GM12872 (cell line): ENCODE data around the gene OR2T12.

Experiments used
- TF ChIP-seq, protein P1 (sequence below): IDR thresholded peaks from 3 replicates; pipeline ENCODE4 v1.5.1; 2011; ENCODE audit warnings: low read depth, mild to moderate bottlenecking, low read length, moderate library complexity; ENCODE audit not compliant: insufficient read depth

Gene OR2T12

DNA sequence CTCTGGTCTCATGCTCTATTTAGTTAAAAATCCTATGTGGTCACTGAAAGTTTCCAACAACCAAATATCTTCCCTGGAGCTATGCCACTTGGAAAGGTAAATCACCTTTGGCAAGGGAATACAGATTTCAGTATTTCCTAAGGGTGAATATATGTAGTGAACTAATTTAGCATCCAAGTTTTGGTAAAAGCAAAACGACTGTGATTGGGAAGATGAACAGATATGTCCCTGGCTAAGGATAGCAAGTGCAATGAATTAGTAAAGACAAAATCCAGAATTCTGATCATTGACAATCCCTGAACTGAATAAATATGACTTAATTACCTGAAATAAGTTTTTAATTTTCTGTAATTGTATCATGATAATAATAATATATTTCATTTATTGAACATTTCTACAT, 25.3 kb downstream of the OR2T12 start, which contains the start of gene OR2T33:
OR2T33 (minus strand) TSS at position 101 of the 400 bp plus-strand sequence. CDS start 4,162 bp downstream, outside the sequence.
- TF ChIP-seq, protein P1, sequence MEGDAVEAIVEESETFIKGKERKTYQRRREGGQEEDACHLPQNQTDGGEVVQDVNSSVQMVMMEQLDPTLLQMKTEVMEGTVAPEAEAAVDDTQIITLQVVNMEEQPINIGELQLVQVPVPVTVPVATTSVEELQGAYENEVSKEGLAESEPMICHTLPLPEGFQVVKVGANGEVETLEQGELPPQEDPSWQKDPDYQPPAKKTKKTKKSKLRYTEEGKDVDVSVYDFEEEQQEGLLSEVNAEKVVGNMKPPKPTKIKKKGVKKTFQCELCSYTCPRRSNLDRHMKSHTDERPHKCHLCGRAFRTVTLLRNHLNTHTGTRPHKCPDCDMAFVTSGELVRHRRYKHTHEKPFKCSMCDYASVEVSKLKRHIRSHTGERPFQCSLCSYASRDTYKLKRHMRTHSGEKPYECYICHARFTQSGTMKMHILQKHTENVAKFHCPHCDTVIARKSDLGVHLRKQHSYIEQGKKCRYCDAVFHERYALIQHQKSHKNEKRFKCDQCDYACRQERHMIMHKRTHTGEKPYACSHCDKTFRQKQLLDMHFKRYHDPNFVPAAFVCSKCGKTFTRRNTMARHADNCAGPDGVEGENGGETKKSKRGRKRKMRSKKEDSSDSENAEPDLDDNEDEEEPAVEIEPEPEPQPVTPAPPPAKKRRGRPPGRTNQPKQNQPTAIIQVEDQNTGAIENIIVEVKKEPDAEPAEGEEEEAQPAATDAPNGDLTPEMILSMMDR, result no peak

GRCh38 chr1:248268178-248268577, 35.0 kb downstream of the OR2T12 start:
- TF ChIP-seq, protein P1, result no peak

GRCh38 chr1:248243204-248243603, 60.0 kb downstream of the OR2T12 start:
- TF ChIP-seq, protein P1, result peak; percentile 85
